Panc1 (cell line): Measurements from ENCODE around the gene IL16. TPM values are rescaled to one million over a fixed set of nuclear protein-coding genes. Genes with fewer than 3 reads are reported as not detected.

ENCODE experiments used
- ATAC-seq: fragments of 200-7000 bp; cut with Tn5 transposase; 2 replicates; pipeline ENCODE4 v1.9.1; 2020; ENCODE audit warnings: mild to moderate bottlenecking, moderate library complexity
- BruUV-seq: library from RNA; stranded (reverse); fragments of 400-500 nt; replicated peaks from 2 replicates; lab custom pipeline; 2021; lab: Mats Ljungman, UMichigan
- CTCF ChIA-PET: fragments of 300-600 bp; sonication (Branson Sonifier 250); formaldehyde crosslinking; loops from one replicate; lab custom pipeline; 2022; ENCODE audit warnings: antibody characterized with exemption; lab: Charles Lee
- POLR2A ChIA-PET: fragments of 300-600 bp; sonication (Branson Sonifier 250); formaldehyde crosslinking; loops from one replicate; lab custom pipeline; 2022; ENCODE audit warnings: antibody characterized with exemption; lab: Charles Lee
- DNase-seq: peaks from one replicate; pipeline ENCODE4 v3.0.0-alpha.2; 2010; ENCODE audit warnings: low read depth, low spot score
- H3K27ac ChIP-seq: 2 replicates; pipeline ENCODE4 v1.5.1; 2011; ENCODE audit warnings: mild to moderate bottlenecking, low read length, inconsistent platforms
- H3K27me3 ChIP-seq: fragments of 200-500 bp; sonication (Bioruptor generic); 2 replicates; pipeline ENCODE4 v1.6.0; 2014; ENCODE audit warnings: low read length, inconsistent platforms; ENCODE audit not compliant: control insufficient read depth, insufficient read depth
- H3K36me3 ChIP-seq: fragments of 200-500 bp; sonication (Bioruptor generic); 2 replicates; pipeline ENCODE4 v1.5.1; 2014; ENCODE audit warnings: inconsistent platforms, mild to moderate bottlenecking, low read length, moderate library complexity; ENCODE audit not compliant: control insufficient read depth, insufficient read depth
- H3K4me1 ChIP-seq: 2 replicates; pipeline ENCODE4 v1.5.1; 2011; ENCODE audit warnings: inconsistent platforms, mild to moderate bottlenecking, low read length, moderate library complexity; ENCODE audit not compliant: control insufficient read depth, insufficient read depth
- H3K4me3 ChIP-seq, 2 experiments: 2 replicates each; pipeline ENCODE4 v1.5.1; 2011 to 2012; ENCODE audit warnings: low read depth in 2 of 2, low read length in 2 of 2, mild to moderate bottlenecking in 2 of 2, inconsistent platforms in 1 of 2, moderate library complexity in 1 of 2
- H3K9me3 ChIP-seq: fragments of 200-500 bp; sonication (Bioruptor generic); 2 replicates; pipeline ENCODE4 v1.5.1; 2014; ENCODE audit warnings: low read depth, mild to moderate bottlenecking, inconsistent platforms, low read length, moderate library complexity; ENCODE audit not compliant: control insufficient read depth, insufficient read depth
- CTCF ChIP-seq: fragments of 450-650 bp; IDR thresholded peaks from 2 replicates; pipeline ENCODE4 v1.5.1; 2017; ENCODE audit warnings: mild to moderate bottlenecking
- POLR2AphosphoS5 ChIP-seq: IDR thresholded peaks from 2 replicates; pipeline ENCODE4 v1.6.1; 2012; ENCODE audit warnings: mild to moderate bottlenecking, low read depth, low read length, moderate library complexity
- REST ChIP-seq, 2 experiments: IDR thresholded peaks; 2 replicates each; pipeline ENCODE4 v1.6.1; 2011 to 2012; ENCODE audit warnings: low read depth in 2 of 2, control low read depth in 1 of 2, low read length in 1 of 2, mild to moderate bottlenecking in 1 of 2, moderate library complexity in 1 of 2; ENCODE audit not compliant: insufficient read depth in 1 of 2
- SIN3A ChIP-seq: IDR thresholded peaks from 2 replicates; pipeline ENCODE4 v1.6.1; 2012; ENCODE audit warnings: low read depth, mild to moderate bottlenecking, low read length, moderate library complexity, borderline replicate concordance; ENCODE audit not compliant: insufficient read depth
- TCF7L2 ChIP-seq: IDR thresholded peaks from 2 replicates; pipeline ENCODE4 v1.6.1; 2011; ENCODE audit warnings: mild to moderate bottlenecking, low read depth, low read length, inconsistent platforms
- in situ Hi-C: cut with HindIII; loops from 2 replicates; pipeline ENCODE4 v1.10.0; 2016; ENCODE audit warnings: low sequenced_read_pairs, low pct_unique_long_range_greater_than_20kb
- intact Hi-C: fragments of 100-400 bp; cut with micrococcal nuclease; formaldehyde crosslinking; loops from one replicate; pipeline ENCODE4 v1.10.0; 2022; ENCODE audit not compliant: unreplicated experiment
- total RNA-seq: library from RNA; stranded (reverse); gene quantifications from one replicate; pipeline ENCODE4 v1.2.1, GENCODE V29; 2021; ENCODE audit not compliant: unreplicated experiment

Gene IL16
- total RNA-seq, 1 experiment from 2014 or later = 1.0 TPM

GRCh38 chr15:81257435-81257834, 60.8 kb downstream of the IL16 start:
- no peaks in the 10 kb centered on the region for H3K4me1 ChIP-seq

GRCh38 chr15:81258455-81258854, 61.8 kb downstream of the IL16 start:
- intact Hi-C loops = no loop called here
- ChIA-PET POLR2A (no interaction called here), CTCF (interaction anchor here (0.6 kb wide), 1 partner anchor 135 kb away, joined by 4 read pairs; no protein-coding TSS in a partner anchor)
- Histone ChIP-seq H3K36me3 (no peaks in the 10 kb centered on the region), H3K9me3 (no peaks in the 10 kb centered on the region), H3K4me1 (no peaks in the 10 kb centered on the region), H3K4me3 (no peak overlapping the region), H3K27me3 (peaks cover 17% of the 10 kb centered on the region), H3K27ac (no peak overlapping the region)
- TF ChIP-seq POLR2AphosphoS5 (no peak), SIN3A (no peak), REST (IDR thresholded peaks at IDR 0.05; ENCODE audit: insufficient read depth in 1 of 2, low read depth in 2 of 2, low read length in 1 of 2) (no peak), TCF7L2 (no peak), CTCF (no peak)
- no peak for DNase-seq
- no peak for ATAC-seq
- no TSS peak for BruUV-seq
- in situ Hi-C loops = no loop called here

More at GRCh38 chr15:81257435-81257834, 60.8 kb downstream of the IL16 start:
- DNase-seq (no peak), ATAC-seq (no peak)
- Histone ChIP-seq H3K27me3 (peaks cover 17% of the 10 kb centered on the region), H3K4me3 (no peak overlapping the region), H3K9me3 (no peaks in the 10 kb centered on the region), H3K36me3 (no peaks in the 10 kb centered on the region), H3K27ac (no peak overlapping the region)
- TF ChIP-seq SIN3A = no peak
- TF ChIP-seq TCF7L2 = no peak
- no peak for TF ChIP-seq POLR2AphosphoS5
- no peak for TF ChIP-seq REST (IDR thresholded peaks at IDR 0.05; ENCODE audit: insufficient read depth in 1 of 2, low read depth in 2 of 2, low read length in 1 of 2)
- no peak for TF ChIP-seq CTCF
- POLR2A ChIA-PET = no interaction called here
- in situ Hi-C loops = no loop called here
- BruUV-seq = no TSS peak
- CTCF ChIA-PET = interaction anchor here (1.4 kb wide), 1 partner anchor 8 kb away, joined by 3 read pairs; no protein-coding TSS in a partner anchor
- intact Hi-C loops = loop anchor here (2.0 kb wide), 2 partner anchors 103 to 151 kb away; no protein-coding TSS in a partner anchor
